KMS-11 (cell line): ENCODE results near the gene WFS1.

ENCODE experiments used
- H2AFZ ChIP-seq: fragments of 200-600 bp; sonication (generic); 2 replicates; pipeline ENCODE4 v1.6.1; 2016; ENCODE audit warnings: antibody characterized with exemption, mixed run types, low read depth
- H3K27ac ChIP-seq: fragments of 200-600 bp; sonication (generic); 2 replicates; pipeline ENCODE4 v1.6.1; 2016; ENCODE audit warnings: mild to moderate bottlenecking, mixed run types
- H3K27me3 ChIP-seq: fragments of 200-600 bp; sonication (generic); 2 replicates; pipeline ENCODE4 v1.6.1; 2017; ENCODE audit warnings: mild to moderate bottlenecking, low read depth, mixed run types, moderate library complexity; ENCODE audit not compliant: insufficient read depth
- H3K36me3 ChIP-seq: fragments of 200-600 bp; sonication (generic); 2 replicates; pipeline ENCODE4 v1.6.1; 2017; ENCODE audit warnings: mild to moderate bottlenecking, mixed run types; ENCODE audit not compliant: insufficient read depth
- H3K4me1 ChIP-seq: fragments of 200-600 bp; sonication (generic); 2 replicates; pipeline ENCODE4 v1.6.1; 2016; ENCODE audit warnings: mild to moderate bottlenecking, low read depth, mixed run types; ENCODE audit not compliant: poor library complexity, severe bottlenecking
- H3K4me2 ChIP-seq: fragments of 200-600 bp; sonication (generic); 2 replicates; pipeline ENCODE4 v1.7.0; 2016; ENCODE audit warnings: mild to moderate bottlenecking, mixed run types
- H3K4me3 ChIP-seq: fragments of 200-600 bp; sonication (generic); IDR thresholded peaks from 2 replicates; pipeline ENCODE4 v1.6.1; 2017; ENCODE audit warnings: low read depth, low read length, mixed read lengths; ENCODE audit not compliant: insufficient read depth
- H3K79me2 ChIP-seq: fragments of 200-600 bp; sonication (generic); 2 replicates; pipeline ENCODE4 v1.6.1; 2016; ENCODE audit warnings: low read depth, mixed run types; ENCODE audit not compliant: insufficient read depth
- H3K9ac ChIP-seq: fragments of 200-600 bp; sonication (generic); 2 replicates; pipeline ENCODE4 v1.6.1; 2016; ENCODE audit warnings: mild to moderate bottlenecking, mixed run types
- H4K20me1 ChIP-seq: fragments of 200-600 bp; sonication (generic); 2 replicates; pipeline ENCODE4 v1.6.1; 2016; ENCODE audit warnings: mild to moderate bottlenecking, mixed run types; ENCODE audit not compliant: insufficient read depth
- CTCF ChIP-seq: fragments of 200-600 bp; sonication (generic); conservative IDR thresholded peaks from 2 replicates; pipeline ENCODE4 v1.6.1; 2017; ENCODE audit warnings: low read depth, mild to moderate bottlenecking, antibody characterized with exemption, low read length, moderate library complexity, mixed read lengths

WFS1 gene

GRCh38 chr4:6222761-6223292, 46.8 kb upstream of the WFS1 start:
- no peak overlapping the region for H3K9ac ChIP-seq
- H3K4me3 ChIP-seq, result no peak overlapping the region
- no peaks in the 10 kb centered on the region for H3K4me1 ChIP-seq
- no peaks in the 10 kb centered on the region for H4K20me1 ChIP-seq
- H3K36me3 ChIP-seq, result no peaks in the 10 kb centered on the region
- no peaks in the 10 kb centered on the region for H3K27me3 ChIP-seq
- H3K27ac ChIP-seq, result no peak overlapping the region
- H3K79me2 ChIP-seq, result no peaks in the 10 kb centered on the region
- no peak for TF ChIP-seq CTCF
- H3K4me2 ChIP-seq, result no peak overlapping the region
- H2AFZ ChIP-seq, result no peak overlapping the region

GRCh38 chr4:6224735-6225134, 44.9 kb upstream of the WFS1 start:
- Histone ChIP-seq H3K27me3 (no peaks in the 10 kb centered on the region), H3K27ac (no peak overlapping the region), H3K9ac (no peak overlapping the region), H2AFZ (no peak overlapping the region), H3K4me1 (no peaks in the 10 kb centered on the region), H4K20me1 (no peaks in the 10 kb centered on the region), H3K79me2 (no peaks in the 10 kb centered on the region), H3K4me3 (no peak overlapping the region), H3K36me3 (no peaks in the 10 kb centered on the region), H3K4me2 (no peak overlapping the region)
- TF ChIP-seq CTCF, result no peak

GRCh38 chr4:6225469-6225868, 44.2 kb upstream of the WFS1 start:
- H3K27me3 ChIP-seq, result no peaks in the 10 kb centered on the region
- H3K9ac ChIP-seq, result no peak overlapping the region
- no peak overlapping the region for H2AFZ ChIP-seq
- TF ChIP-seq CTCF, result no peak
- no peaks in the 10 kb centered on the region for H4K20me1 ChIP-seq
- H3K4me1 ChIP-seq, result no peaks in the 10 kb centered on the region
- H3K36me3 ChIP-seq, result no peaks in the 10 kb centered on the region
- H3K4me3 ChIP-seq, result no peak overlapping the region
- no peak overlapping the region for H3K27ac ChIP-seq
- H3K4me2 ChIP-seq, result no peak overlapping the region
- H3K79me2 ChIP-seq, result no peaks in the 10 kb centered on the region

- H4K20me1 ChIP-seq, result no peaks in the 10 kb centered on the region
Observed at GRCh38 chr4:6226506-6226905, 43.1 kb upstream of the WFS1 start.

More at GRCh38 chr4:6226506-6226905, 43.1 kb upstream of the WFS1 start:
- no peaks in the 10 kb centered on the region for H3K79me2 ChIP-seq
- H3K9ac ChIP-seq, result no peak overlapping the region
- H3K4me3 ChIP-seq, result no peak overlapping the region
- H2AFZ ChIP-seq, result no peak overlapping the region
- H3K4me2 ChIP-seq, result no peak overlapping the region
- no peaks in the 10 kb centered on the region for H3K4me1 ChIP-seq
- H3K36me3 ChIP-seq, result no peaks in the 10 kb centered on the region
- H3K27me3 ChIP-seq, result no peaks in the 10 kb centered on the region
- TF ChIP-seq CTCF, result no peak
- H3K27ac ChIP-seq, result no peak overlapping the region
